ENCODE data around the gene UGT2B7.

DNA sequence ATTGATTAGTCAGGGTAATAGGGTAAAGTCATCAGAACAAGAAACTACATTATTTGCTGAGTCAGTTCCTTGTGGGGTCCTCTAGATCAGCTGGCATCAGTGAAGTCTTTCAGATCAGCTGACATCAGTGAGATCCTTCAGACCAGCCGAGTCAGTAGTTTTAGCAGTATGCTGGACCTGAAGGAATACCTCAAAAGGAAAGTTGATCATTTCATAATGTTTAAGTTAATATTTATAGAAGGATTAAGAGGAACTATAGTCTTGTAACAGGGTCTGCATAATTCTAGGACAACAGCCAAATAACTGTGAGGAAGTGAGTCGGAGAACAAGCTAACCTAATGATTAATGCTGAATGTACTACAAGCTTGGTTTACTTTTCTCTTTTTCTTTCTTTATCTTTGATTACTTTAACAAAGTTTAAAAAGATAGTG lies 958 bp upstream of the UGT2B7 start:
- TF ChIP-seq ZFY (CRISPR knock-in tag; IDR thresholded peaks at IDR 0.05) (no peak), STAT5B (CRISPR knock-in tag; IDR thresholded peaks at IDR 0.05) (no peak), POLR2AphosphoS5 (IDR thresholded peaks at IDR 0.05; ENCODE audit: low read depth, low read length) (no peak)
